B cell (primary cell): ENCODE results near the gene TCF3. TPM values are rescaled to one million over a fixed set of nuclear protein-coding genes. Genes with fewer than 3 reads are reported as not detected.

ENCODE experiments used
- ATAC-seq: fragments of 200-7000 bp; cut with Tn5 transposase; one replicate; pipeline ENCODE4 v1.10.0; 2021; ENCODE audit warnings: low read depth, mild to moderate bottlenecking, moderate number of reproducible peaks, moderate library complexity
- CTCF ChIA-PET: fragments of 350-600 bp; sonication (Branson Sonifier 250); formaldehyde crosslinking; loops from one replicate; lab custom pipeline; 2021; ENCODE audit warnings: antibody characterized with exemption, inconsistent platforms; lab: Charles Lee
- POLR2A ChIA-PET: fragments of 350-600 bp; sonication (Branson Sonifier 250); formaldehyde crosslinking; loops from one replicate; lab custom pipeline; 2021; ENCODE audit warnings: antibody characterized with exemption; lab: Charles Lee
- DNase-seq: peaks from one replicate; pipeline ENCODE4 v3.0.0; 2013
- H2AFZ ChIP-seq: 2 replicates; pipeline ENCODE4 v1.6.1; 2012; ENCODE audit warnings: mild to moderate bottlenecking, low read depth, low read length; ENCODE audit not compliant: insufficient read depth, poor library complexity, severe bottlenecking
- H3K27ac ChIP-seq, 2 donors: 1 replicate in 1 of 2; 2 replicates in 1 of 2; pipeline ENCODE4 v1.5.1; 2012 to 2013; ENCODE audit warnings: low read length in 2 of 2, mild to moderate bottlenecking in 2 of 2, moderate library complexity in 1 of 2
- H3K27me3 ChIP-seq, 4 experiments: fragments of 200-600 bp in 1 of 4; sonication (generic) in 1 of 4; replicated peaks in 1 of 4; 1 replicate in 2 of 4; 2 replicates in 2 of 4; pipeline versions ENCODE4 v1.6.1 to v1.7.0; 2013 to 2016; ENCODE audit warnings: low read length in 3 of 4, mild to moderate bottlenecking in 2 of 4, mixed read lengths in 1 of 4, moderate library complexity in 1 of 4; ENCODE audit not compliant: insufficient read depth in 4 of 4, control insufficient read depth in 3 of 4; ENCODE audit errors: control extremely low read depth in 1 of 4
- H3K36me3 ChIP-seq, 2 experiments: replicated peaks in 1 of 2; 1 replicate in 1 of 2; 2 replicates in 1 of 2; pipeline versions ENCODE4 v1.6.1 to v1.7.1; 2013; ENCODE audit warnings: low read length in 1 of 2; ENCODE audit not compliant: insufficient read depth in 2 of 2, control insufficient read depth in 1 of 2; ENCODE audit errors: control extremely low read depth in 1 of 2, extremely low read depth in 1 of 2
- H3K4me1 ChIP-seq, 2 donors: fragments of 200-600 bp in 1 of 2; sonication (generic) in 1 of 2; 1 replicate in 1 of 2; 2 replicates in 1 of 2; pipeline versions ENCODE4 v1.5.1 to v1.6.1; 2013 to 2017; ENCODE audit warnings: low read length in 2 of 2; ENCODE audit not compliant: control insufficient read depth in 2 of 2, insufficient read depth in 2 of 2
- H3K4me2 ChIP-seq: replicated peaks from 2 replicates; pipeline ENCODE3; 2012; ENCODE audit warnings: mild to moderate bottlenecking, low read depth, low read length; ENCODE audit not compliant: poor library complexity, severe bottlenecking
- H3K4me3 ChIP-seq, 5 experiments: fragments of 200-600 bp in 1 of 5; sonication (generic) in 1 of 5; 1 replicate in 3 of 5; 2 replicates in 2 of 5; pipeline versions ENCODE4 v1.5.1 to v1.7.0; 2011 to 2016; ENCODE audit warnings: low read length in 4 of 5, mild to moderate bottlenecking in 4 of 5, low read depth in 2 of 5, control low read depth in 1 of 5, moderate library complexity in 1 of 5; ENCODE audit not compliant: insufficient read depth in 1 of 5; ENCODE audit errors: control extremely low read depth in 1 of 5, extremely low read depth in 1 of 5
- H3K79me2 ChIP-seq: fragments of 200-600 bp; sonication (generic); one replicate; pipeline ENCODE4 v1.6.0; 2016; ENCODE audit warnings: low read length; ENCODE audit not compliant: control insufficient read depth, insufficient read depth
- H3K9ac ChIP-seq: fragments of 200-600 bp; sonication (generic); 2 replicates; pipeline ENCODE4 v1.6.1; 2017; ENCODE audit warnings: mild to moderate bottlenecking, low read length, moderate library complexity
- H3K9me3 ChIP-seq, 3 donors: one replicate each; pipeline versions ENCODE4 v1.6.1 to v1.7.1; 2013; ENCODE audit warnings: low read length in 2 of 3; ENCODE audit not compliant: control insufficient read depth in 2 of 3, insufficient read depth in 1 of 3; ENCODE audit errors: control extremely low read depth in 1 of 3
- H4K20me1 ChIP-seq: 2 replicates; pipeline ENCODE4 v1.6.0; 2012; ENCODE audit warnings: mild to moderate bottlenecking, low read length; ENCODE audit not compliant: insufficient read depth, control insufficient read depth, poor library complexity, severe bottlenecking
- H3K27ac Mint-ChIP-seq: one replicate; pipeline ENCODE4 v1.8.0; 2021; ENCODE audit warnings: mixed read lengths
- H3K27me3 Mint-ChIP-seq: one replicate; pipeline ENCODE4 v1.8.0; 2021; ENCODE audit warnings: mixed read lengths
- H3K4me1 Mint-ChIP-seq: one replicate; pipeline ENCODE4 v1.8.0; 2021; ENCODE audit warnings: mixed read lengths
- H3K4me3 Mint-ChIP-seq: one replicate; pipeline ENCODE4 v1.8.0; 2021; ENCODE audit warnings: mixed read lengths
- H3K9me3 Mint-ChIP-seq: one replicate; pipeline ENCODE4 v1.8.0; 2022; ENCODE audit warnings: mixed read lengths; ENCODE audit not compliant: insufficient read depth
- CTCF ChIP-seq: fragments of 200-600 bp; IDR thresholded peaks from one replicate; pipeline ENCODE4 v1.8.0; 2022; ENCODE audit warnings: antibody characterized with exemption, mild to moderate bottlenecking
- EZH2 ChIP-seq: IDR thresholded peaks from 2 replicates; pipeline ENCODE4 v1.6.1; 2012; ENCODE audit warnings: borderline replicate concordance, low read depth, mild to moderate bottlenecking, moderate library complexity, low read length; ENCODE audit not compliant: insufficient read depth, poor library complexity, severe bottlenecking
- WGBS: methylation state at CpG from one replicate; pipeline ENCODE4 v1.1.5; 2013; ENCODE audit warnings: missing lambda C conversion rate; ENCODE audit not compliant: insufficient coverage; 5-methylcytosine and 5-hydroxymethylcytosine counted together
- intact Hi-C: fragments of 100-400 bp; cut with micrococcal nuclease; formaldehyde crosslinking; loops from one replicate; pipeline ENCODE4 v1.10.0; 2022
- polyA plus RNA-seq: library from polyadenylated mRNA; depleted of rRNA; stranded (reverse); fragments of >200 nt; gene quantifications from 2 replicates; pipeline ENCODE4 v1.2.3, GENCODE V29; 2012
- total RNA-seq, 2 donors: library from RNA; stranded (reverse); fragments of 120-200 nt in 1 of 2; gene quantifications; 1 replicate in 1 of 2; 2 replicates in 1 of 2; pipeline versions ENCODE4 v1.2.3 to v1.2.4, GENCODE V29; 2013 to 2022

The TCF3 gene
- total and polyA plus RNA-seq, 2 donors (not counting 1 experiment from before 2014, with no cell fraction given), result 278 to 588 TPM

DNA sequence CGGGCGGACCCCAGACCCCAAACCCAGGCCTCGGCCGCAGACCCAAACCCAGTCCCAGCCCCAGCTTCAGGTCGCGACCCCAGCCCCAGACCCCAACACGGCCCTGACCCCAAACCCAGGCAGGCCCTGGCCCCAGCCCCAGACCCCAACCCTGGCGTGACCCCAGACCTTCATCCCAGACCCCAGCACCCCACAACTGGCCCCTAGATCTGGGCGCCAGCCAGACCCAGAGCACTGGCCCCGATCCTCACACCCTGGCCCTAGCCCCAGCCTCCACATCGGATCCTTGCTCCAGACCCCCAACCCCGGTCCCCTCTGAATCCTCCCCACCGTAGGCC, 67.2 kb downstream of the TCF3 start:
- ATAC-seq (no peak), DNase-seq (no peak)
- CTCF ChIA-PET, result no interaction called here
- Mint-ChIP-seq H3K4me3 (no peak overlapping the region), H3K27me3 (no peaks in the 10 kb centered on the region), H3K27ac (no peak overlapping the region), H3K4me1 (peaks cover 5% of the 10 kb centered on the region), H3K9me3 (no peaks in the 10 kb centered on the region)
- H3K9ac ChIP-seq, result no peak overlapping the region
- no peak overlapping the region for H2AFZ ChIP-seq
- intact Hi-C loops, result no loop called here
- POLR2A ChIA-PET, result no interaction called here
- H3K9me3 ChIP-seq, result no peaks in the 10 kb centered on the region
- H4K20me1 ChIP-seq, result peaks cover 69% of the 10 kb centered on the region
- H3K4me2 ChIP-seq, result no peak overlapping the region
- H3K36me3 ChIP-seq, result peaks cover 0 to 39% of the 10 kb centered on the region in 2 experiments
- no peak overlapping the region for H3K27ac ChIP-seq
- WGBS, result 95% methylated on average over 13 of the region's 13 CpGs
- TF ChIP-seq CTCF (no peak), EZH2 (no peak)
- H3K4me1 ChIP-seq, result peaks cover 0 to under 1% of the 10 kb centered on the region in 2 donors
- no peaks in the 10 kb centered on the region for H3K27me3 ChIP-seq
- no peak overlapping the region for H3K4me3 ChIP-seq
- H3K79me2 ChIP-seq, result peaks cover 93% of the 10 kb centered on the region

- 97% methylated on average over 87 of the region's 87 CpGs for WGBS
- Histone ChIP-seq H4K20me1 (peaks cover 64% of the 10 kb centered on the region), H3K9me3 (no peaks in the 10 kb centered on the region), H2AFZ (no peak overlapping the region), H3K9ac (no peak overlapping the region), H3K36me3 (peaks cover 0 to 42% of the 10 kb centered on the region in 2 experiments), H3K79me2 (peaks cover 88% of the 10 kb centered on the region), H3K27me3 (no peaks in the 10 kb centered on the region), H3K4me2 (no peak overlapping the region), H3K4me1 (no peaks in the 10 kb centered on the region), H3K4me3 (no peak overlapping the region), H3K27ac (no peak overlapping the region)
- ChIA-PET CTCF (no interaction called here), POLR2A (no interaction called here)
- Mint-ChIP-seq H3K27ac (peak overlapping the region; percentile 59), H3K4me3 (no peak overlapping the region), H3K9me3 (no peaks in the 10 kb centered on the region), H3K27me3 (no peaks in the 10 kb centered on the region), H3K4me1 (peaks cover 3% of the 10 kb centered on the region)
- no peak for DNase-seq
- no peak for ATAC-seq
- intact Hi-C loops, result no loop called here
- no peak for TF ChIP-seq EZH2
- no peak for TF ChIP-seq CTCF
Measured at GRCh38 chr19:1584500-1585242, 67.7 kb downstream of the TCF3 start.
